Right lung (tissue), 5 donors: ENCODE data around the gene SPON1. TPM values are rescaled to one million over a fixed set of nuclear protein-coding genes. Genes with fewer than 3 reads are reported as not detected.
"Not testable (repeated sequence)": the region's sequence is repeated elsewhere in the genome, so short reads cannot be mapped to it uniquely, and the experiment has no call there.

ENCODE experiments used
- DNase-seq, 2 donors: peaks; one replicate each; pipeline ENCODE4 v3.0.0-alpha.2; 2013
- polyA plus RNA-seq, 5 donors: library from polyadenylated mRNA; unstranded; fragments of 120-200 nt; gene quantifications; one replicate each; pipeline versions ENCODE4 v1.2.1 to v1.2.3, GENCODE V29; 2013; ENCODE audit warnings: inconsistent platforms in 1 of 5, low replicate concordance in 1 of 5; ENCODE audit not compliant: insufficient read length in 5 of 5, insufficient read depth in 1 of 5

SPON1 gene
- polyA plus RNA-seq, 5 donors = 79.0 to 120 (median 95.6) TPM

DNA sequence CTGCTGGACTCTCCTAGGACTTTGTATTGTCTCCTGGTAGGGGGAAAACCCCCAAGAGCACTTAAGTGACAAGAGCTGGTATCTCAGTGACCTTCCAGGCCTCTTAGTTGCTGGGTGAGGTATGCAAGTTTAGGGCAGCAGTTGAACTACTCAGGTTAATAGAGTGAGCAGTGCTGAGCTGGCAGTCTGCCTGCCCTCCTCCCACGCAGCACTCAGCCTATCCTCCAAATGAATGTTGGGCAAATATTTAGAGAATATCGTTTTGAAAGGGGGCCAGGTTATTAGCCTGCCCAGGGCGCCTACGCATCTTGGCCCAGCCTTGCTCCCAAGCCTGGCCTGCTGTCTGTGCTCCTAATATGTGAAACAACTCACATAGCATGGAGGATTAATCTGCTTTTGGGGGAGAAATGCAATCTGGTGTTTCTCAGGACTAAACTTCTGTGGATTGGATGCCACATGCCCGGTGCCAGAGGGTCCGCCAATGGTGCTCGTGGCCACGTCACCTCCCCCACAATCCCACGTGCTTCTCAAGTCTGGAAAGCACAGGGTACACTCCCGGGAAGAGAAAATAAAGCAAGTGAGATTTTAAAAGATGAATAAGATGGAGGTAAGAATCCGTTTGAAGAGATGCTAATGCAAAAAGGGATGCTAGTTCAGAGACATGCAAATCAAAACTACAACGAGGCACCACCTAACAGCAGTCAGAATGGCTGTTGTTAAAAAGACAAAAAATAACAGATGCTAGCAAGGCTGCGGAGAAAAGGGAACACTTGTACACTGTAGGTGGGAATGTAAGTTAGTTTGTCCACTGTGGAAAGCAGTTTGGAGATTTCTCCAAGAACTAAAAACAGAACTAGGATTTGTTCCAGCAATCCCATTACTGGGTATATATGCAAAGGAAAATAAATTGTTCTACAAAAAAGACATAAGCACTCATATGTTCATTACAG lies 67.7 kb downstream of the SPON1 start:
- DNase-seq = peak; percentile 34 to 59

DNA sequence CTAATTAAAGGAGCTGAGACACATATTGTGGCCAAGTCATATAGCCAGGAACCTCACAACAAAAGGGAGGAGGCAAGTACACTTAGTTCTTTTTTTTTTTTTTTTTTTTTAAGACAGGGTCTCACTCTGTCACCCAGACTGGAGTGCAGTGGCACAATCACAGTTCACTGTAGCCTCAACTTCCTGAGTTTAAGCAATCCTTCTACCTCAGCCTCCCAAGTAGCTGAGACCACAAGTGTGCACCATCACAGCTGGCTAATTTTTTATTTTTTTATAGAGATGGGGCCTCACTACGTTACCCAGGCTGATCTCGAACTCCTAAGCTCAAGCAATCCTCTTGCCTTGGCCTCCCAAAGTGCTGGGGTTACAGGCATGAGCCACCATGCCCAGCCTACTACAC lies 73.0 kb downstream of the SPON1 start:
- DNase-seq = not testable (repeated sequence)

DNA sequence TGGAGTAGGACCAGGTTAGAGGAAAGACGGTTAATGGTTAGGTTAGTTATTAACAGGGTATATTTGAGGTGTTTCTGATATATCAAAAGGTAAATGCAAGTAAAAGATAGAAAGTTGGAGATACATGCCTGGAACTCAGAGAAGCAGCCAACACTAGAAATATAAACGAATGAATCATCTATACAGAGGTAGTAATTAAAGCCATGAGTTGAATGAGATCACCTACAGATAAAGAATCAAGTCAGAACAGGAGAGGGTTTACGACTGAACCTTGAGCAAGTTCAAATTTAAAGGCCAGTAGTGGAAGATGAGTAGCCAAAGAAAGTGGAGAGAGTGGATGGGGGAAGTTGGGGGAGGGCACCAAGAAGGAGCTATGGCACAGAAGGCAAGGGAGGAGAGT lies 73.9 kb downstream of the SPON1 start:
- DNase-seq = no peak

DNA sequence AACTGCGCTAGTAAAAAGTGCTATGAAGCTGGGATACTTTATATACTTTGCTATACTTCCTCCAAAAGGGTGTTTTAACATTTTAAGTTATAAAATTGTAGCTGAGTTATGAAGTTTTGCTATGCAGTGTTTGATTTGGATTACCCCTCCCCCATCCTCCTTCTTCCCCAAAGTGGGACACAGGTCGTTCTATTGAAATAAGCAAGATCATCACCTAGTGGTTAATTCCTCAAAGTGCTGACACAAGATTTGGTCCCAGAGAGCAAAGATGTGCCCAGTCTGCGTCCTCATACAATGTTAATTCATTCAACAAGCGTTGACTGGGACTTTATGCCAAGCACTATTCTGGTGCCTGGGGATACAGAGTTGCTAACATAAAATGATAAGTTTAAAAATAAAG lies 78.5 kb downstream of the SPON1 start:
- no peak for DNase-seq

DNA sequence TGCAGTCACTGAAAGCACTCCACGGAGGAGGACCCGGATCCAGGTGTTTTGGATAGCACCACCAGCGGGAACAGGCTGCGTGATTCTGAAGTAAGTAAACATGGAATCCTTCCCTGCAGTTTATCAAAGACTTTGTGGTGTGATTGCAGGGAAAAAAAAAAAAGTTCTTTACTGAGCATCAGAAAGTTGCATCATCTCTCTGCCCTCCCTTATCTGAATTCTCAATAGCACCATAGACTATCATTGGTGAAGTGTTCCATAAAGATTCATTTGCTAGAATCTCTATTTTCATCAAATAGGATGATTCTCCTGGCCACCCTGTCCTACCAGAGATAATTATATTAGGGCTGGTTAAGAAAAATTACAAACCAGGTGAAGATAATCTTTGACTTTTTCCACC lies 79.0 kb downstream of the SPON1 start:
- DNase-seq = no peak

DNA sequence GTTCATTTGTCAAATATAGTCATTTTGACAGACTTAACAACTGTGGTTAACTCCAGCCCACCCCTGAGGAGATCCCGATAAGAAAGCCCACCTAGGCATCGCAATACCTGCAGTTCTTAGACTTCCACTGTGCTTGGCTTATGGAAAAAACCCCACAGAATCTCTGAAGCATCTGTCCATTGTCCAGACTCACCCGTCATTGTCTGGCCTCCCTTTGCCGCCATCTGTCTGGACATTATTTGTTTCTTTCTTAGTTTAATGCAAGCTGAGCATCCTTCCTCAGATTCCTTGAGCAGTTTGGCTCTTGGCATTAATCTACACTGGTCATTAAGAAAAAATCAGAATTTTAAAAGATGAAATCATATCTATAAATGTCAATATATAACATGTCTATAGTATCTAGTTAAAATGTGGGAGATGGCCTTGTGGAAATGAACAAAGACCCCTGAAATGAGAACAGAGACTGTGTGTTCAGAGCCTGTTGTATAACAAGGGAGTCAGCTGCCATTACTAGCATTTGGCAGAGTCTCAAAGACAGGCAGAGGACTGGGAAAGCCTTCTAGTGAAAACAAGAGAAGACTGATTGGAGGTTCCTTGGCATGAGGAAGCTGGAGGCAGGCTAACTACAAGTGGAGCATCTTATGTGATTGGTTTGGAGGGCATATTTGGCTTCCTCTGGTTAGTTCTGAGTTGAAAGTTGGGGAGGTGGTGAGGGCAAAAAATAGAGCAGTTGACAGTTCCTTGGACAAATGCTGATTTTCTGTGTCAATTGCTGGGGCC lies 80.4 kb downstream of the SPON1 start:
- no peak for DNase-seq

DNA sequence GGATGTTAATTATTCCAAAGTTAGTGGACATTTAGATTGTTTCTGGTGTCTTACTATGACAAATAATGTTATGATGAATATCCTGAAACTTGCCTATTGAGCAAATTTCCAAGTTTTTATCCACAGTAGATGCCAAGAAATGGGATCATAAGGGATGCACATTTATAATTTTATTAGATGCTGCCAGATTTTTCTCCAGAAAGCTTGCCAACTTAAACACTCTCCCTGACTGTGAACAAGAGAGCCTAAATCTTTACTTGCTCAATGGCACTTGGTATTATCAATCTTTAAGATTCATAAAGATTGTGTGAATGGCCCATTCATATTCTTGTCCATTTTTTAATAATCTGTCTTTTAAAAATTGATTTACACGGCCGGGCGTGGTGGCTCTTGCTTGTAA lies 82.4 kb downstream of the SPON1 start:
- DNase-seq = no peak

DNA sequence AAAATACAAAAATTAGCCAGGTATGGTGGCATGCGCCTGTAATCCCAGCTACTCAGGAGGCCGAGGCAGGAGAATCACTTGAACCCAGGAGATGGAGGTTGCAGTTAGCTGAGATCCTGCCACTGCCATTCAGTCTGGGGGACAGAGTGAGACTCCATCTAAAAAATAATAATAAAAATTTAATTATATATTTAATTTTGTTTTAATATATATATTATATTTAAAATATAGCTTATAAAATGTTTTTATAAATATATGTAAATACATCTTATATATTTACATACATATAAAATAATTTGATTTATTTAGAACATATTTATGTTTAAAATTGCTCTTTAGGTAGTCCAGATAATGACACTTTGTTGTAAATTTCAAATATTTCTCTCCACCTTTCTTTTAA lies 82.9 kb downstream of the SPON1 start:
- no peak for DNase-seq

DNA sequence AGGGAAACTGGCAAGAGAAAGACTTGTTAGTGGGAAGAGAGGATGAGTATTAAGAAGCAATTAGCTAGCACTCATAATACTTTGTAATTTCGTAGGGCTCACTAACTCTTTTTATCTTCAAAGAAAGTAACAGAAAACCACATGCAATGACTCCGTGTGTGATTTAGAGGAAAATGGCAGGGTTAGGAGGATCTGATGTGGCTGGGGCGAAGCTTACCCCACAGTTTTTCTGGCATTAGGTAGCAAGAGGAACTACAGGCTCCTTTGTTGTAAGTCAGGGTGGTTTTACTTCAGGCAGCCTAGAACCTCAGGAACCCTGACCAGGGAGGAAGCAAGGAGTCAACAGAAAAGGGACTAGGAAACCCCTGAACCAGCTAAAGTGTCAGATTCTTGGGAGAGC lies 89.7 kb downstream of the SPON1 start:
- no peak for DNase-seq

DNA sequence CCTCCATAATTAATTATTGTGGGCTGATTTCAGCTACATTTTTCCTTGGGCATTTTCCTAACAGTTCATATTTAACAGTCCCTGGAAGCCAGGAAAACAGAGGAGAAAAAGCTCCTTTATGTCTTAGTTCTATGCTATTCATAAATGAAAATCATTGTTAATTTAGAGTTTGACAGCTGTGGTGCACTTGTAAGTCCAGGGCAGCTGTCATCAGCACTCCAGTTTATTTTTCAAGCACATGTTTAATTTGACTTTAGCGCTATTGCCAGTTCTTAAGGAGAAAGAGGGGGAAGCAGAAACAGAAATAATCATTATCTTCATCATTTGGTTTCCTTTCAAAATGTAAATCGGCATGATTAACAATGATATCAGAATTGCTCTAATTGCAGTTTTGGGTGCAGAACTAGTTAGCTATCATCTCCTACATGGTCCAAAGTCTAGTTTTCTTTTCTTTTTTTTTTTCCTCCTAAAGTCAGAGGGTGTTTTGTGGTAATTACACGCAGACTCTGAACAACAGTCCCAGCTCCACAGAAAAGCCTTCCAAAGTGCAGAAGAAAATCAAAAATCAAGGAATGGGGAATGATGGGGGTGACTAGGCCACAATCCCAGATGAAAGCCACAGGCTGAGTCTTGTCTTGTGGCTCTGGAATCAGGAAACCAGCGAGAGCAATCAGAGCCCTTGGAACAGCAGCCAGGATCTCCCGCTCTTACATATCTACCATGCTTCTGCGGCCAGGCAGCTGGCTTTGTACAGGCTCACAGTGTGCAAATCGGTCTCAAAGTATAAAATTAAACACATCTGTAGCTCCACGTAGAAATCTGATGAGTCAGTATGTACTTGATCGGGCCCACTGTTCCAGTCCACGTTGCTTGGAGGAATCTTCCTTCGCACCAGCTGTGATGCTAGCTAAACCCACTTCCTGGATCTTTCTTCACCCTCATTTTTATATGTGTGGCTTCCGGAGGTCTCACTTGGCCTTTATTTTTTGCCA lies 91.9 kb downstream of the SPON1 start:
- DNase-seq = no peak

DNA sequence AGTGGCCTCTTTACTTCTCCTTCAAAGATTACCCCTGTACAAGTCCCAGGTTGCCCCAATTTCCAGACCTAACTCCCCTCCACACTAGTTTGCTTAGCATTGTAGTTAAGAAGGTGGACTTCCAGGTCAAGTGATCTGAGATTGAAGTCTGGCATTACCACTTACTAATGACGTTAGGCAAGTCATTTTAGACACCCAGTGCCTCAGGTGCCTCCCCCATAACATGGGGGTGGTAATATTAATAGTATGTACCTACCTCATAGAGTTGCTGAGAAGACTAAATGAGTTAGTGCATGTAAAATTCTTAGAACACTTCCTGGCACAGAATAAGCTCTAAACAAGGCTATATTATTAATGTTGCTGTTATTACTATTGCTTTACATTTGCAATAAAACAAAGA lies 93.4 kb downstream of the SPON1 start:
- DNase-seq = no peak

DNA sequence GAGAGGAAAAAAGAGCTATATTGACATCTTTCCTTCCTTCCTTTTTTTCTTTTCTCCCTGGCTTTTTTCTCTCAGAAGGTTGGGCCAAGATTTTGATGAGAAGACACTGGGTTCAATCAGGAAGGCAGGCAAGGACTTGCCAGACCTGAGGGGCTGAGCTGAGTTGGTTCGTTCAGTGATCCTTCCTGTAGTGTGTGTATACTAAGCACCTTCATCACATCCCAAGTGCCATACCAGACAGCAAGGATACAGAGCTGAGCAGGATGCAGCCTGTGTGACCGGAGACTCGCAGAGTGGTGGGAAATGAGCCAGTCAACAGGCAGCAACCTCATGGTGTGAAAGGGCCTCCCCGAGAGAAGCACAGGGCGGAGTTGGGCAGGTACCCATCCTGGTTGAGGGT lies 95.5 kb downstream of the SPON1 start:
- no peak for DNase-seq

DNA sequence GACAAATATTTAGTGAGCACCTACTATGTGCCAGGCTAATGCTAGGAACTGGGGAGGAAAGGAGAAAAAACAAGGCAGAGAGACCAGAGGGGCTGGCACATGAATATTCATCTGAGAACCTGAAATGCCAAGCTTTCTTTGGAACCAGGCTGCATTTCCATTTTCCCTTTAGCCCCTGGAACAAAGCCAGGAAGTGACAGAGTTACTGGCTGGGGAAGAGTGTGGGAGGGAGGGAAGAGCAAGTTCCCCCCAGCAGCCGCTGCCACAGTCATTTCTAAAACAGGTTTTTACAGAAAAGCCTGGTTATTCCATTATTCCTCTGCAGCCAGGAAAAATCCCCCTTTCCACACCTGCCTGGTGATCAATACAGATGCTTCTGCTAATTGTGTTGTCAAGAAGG lies 97.0 kb downstream of the SPON1 start:
- DNase-seq = no peak

DNA sequence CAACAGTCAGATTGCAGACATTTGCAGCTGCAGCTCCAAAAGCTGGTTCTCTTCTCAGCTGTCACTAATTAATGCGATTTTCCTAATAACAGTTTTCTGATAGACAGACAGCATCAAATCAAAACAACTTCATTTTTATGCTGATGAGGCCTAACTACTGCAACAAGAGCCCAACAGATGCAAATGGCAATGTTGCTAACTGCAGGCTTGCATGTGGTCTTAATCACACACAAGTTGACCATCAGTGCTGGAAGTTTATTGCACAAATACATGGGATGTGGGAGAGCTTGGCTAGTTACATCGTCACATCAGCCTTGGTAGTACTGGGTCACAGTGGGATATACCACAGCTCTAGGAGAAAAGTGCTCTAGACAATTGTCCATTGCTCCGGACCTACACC lies 99.2 kb downstream of the SPON1 start:
- DNase-seq = no peak

DNA sequence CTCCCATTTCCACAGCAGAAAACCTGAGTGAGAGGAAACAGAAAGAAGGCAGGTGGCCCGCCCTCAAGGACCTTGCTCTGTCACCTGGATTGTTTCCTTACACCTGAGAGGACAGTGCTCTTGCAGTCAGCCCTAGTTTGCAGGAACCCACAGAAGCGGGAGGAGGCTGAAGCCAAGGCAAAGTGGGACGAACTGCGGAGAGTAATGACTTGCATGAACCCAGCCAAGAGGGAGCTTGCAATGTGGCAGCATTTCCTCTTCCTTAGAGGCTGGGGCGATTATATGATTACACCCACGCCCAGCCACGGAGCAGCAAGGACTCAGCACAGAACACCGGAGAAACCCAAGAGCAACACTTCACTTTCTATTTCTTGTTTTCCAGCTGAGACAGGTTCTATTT lies 102.6 kb downstream of the SPON1 start:
- DNase-seq = no peak

DNA sequence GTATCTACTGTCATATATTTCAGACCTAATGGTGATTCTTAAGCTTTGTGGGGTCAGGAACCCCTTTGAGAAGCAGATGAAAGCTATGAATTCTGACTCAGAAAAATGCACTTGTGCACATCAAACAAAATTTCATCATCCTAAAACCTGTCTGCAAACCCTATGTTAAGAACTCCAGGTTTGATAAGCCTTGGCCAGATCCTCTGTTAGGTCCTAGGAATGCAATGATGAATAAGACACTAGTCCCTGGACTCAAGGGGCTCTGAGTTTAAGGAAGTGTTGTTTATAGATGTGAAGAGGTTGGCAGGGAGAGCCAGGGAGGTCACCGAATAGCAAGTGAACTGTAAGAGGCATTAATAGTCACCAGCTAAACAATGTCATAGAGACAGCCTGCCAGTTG lies 103.2 kb downstream of the SPON1 start:
- no peak for DNase-seq

DNA sequence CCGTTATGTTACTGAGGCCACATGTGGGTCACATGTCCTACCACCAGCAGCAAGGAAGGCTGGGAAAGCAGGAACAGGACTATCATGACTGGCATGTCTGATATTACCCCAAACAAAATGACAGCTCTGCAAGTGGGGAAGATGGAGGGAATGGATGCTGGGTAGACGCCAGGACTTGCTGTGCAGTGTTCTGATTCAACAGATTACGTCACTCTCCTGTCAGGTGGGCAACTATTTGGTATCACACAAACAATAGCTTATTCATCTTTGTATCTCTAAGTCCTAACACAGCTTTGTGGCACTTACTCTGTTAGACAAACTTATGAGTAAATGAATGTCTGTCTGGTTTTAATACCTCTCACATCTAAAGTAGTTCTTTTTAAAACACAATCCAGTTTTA lies 105.2 kb downstream of the SPON1 start:
- DNase-seq = no peak

DNA sequence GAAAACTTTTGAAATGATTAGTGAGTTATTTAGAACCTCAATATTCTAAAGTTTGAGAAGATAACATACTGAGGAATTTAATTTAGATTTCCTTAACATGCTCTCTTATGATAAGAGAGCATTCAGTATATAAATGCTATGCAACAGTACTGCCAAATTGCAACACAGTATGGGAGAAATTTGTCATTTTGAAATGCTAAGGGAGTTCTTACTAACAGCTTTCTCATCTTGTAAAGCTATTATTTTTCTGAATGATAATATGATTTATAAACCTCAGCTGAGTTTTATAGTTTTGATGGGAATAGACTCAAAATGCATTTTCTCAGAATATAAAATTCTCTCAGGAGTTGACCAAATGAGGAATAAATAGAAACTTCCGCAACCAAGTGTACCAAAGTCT lies 108.4 kb downstream of the SPON1 start:
- DNase-seq = no peak

DNA sequence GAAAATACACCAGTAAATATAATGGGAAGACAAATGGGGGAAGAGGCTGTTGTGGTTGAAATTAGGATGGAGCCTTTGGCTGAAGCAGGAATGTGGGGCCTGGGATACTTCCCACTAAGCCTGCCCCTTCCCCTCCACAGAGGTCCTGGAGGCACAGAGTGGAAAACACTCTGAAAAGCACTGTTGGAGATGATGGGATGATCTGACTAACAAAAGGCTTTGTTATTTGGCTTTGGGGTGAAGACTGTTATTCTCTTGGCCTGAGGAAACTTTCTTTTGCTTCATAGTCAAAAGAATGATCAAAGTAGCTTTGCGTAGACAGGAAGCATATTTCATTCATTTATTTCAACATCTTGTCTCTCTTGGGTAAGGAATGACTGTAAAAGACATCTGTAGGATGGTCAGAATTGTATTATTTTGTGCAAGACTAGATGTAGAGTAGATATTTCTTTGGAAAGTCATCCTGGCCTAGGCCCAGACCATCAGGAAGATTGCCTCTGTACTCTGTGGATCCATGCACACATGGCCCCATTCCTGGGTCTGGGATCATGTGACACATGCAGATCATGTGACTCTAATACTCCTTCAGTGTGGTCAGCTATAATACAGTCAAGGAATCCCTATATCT lies 111.4 kb downstream of the SPON1 start:
- DNase-seq = no peak

DNA sequence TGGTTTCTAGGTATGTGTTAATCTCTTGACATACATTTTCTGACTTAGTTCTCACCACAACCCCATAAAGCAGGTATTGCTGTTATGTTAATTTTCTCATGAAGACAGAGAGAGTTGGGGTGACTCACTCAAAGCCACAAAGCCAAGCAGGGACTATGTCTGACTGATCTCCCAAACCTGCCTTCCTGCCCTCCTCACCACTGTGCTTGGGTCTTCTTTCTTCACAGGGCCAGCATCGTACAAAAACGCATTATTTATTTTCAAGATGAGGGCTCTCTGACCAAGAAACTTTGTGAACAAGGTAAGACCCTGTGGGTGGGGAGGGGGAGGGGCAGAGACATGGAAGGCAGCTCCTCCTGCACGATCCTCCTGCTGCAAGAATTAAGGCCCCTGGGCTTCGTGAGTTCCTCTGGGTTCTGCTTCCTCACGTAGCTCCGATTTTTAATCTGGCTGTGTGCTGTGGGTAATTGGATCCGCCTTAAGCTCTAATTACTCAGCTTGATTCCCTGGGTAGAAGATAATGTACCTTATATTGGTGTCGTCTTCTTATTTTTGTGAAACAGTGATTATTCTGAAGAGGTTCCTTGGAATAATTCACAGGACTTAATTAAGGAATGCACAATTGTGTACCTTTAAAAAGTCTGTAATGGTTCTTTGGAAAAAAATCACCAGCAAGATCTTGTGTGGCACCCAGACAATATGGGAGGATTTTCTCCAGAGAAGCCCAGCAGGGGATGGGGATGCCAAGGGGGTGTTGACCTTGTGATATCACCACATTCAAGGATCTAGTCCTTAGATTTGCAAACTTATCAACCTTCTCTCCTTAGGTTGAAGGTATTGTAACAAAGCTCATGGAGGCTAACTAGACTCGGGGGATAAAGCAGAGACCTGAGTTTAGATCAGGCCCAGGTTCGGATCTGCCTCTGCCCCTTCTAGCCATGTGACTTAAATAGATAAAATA lies 112.9 kb downstream of the SPON1 start:
- no peak for DNase-seq
